Stimulated activated naive CD8-positive, alpha-beta T cell treated with anti-CD3 and anti-CD28 coated beads, Interleukin-15, amount 100 ng/mL, for 72 hours (primary cell): ENCODE results near the gene TTYH3.

ENCODE experiments used
- ATAC-seq: fragments of 150-1000 bp; cut with Tn5 transposase; 2 replicates; pipeline ENCODE4 v1.10.0; 2021; ENCODE audit warnings: mild to moderate bottlenecking, moderate library complexity
- DNase-seq, 2 donors: peaks; one replicate each; pipeline ENCODE4 v3.0.0; 2021 to 2022
- H3K27ac Mint-ChIP-seq, 2 donors: one replicate each; pipeline ENCODE4 v1.8.0; 2022; ENCODE audit warnings: mild to moderate bottlenecking in 2 of 2, mixed read lengths in 2 of 2, moderate library complexity in 2 of 2
- H3K27me3 Mint-ChIP-seq: one replicate; pipeline ENCODE4 v1.8.0; 2022; ENCODE audit warnings: mixed read lengths
- H3K4me1 Mint-ChIP-seq: one replicate; pipeline ENCODE4 v1.8.0; 2022; ENCODE audit warnings: mild to moderate bottlenecking, mixed read lengths
- H3K4me3 Mint-ChIP-seq, 2 donors: one replicate each; pipeline ENCODE4 v1.8.0; 2022; ENCODE audit warnings: mild to moderate bottlenecking in 2 of 2, mixed read lengths in 2 of 2, moderate library complexity in 1 of 2
- H3K9me3 Mint-ChIP-seq, 2 donors: one replicate each; pipeline ENCODE4 v1.8.0; 2022; ENCODE audit warnings: mixed read lengths in 2 of 2

TTYH3 gene

GRCh38 chr7:2645274-2645868, 13.6 kb downstream of the TTYH3 start:
- Mint-ChIP-seq H3K27me3 (no peaks in the 10 kb centered on the region), H3K9me3 (no peaks in the 10 kb centered on the region), H3K27ac (peak overlapping the region; percentile 97), H3K4me3 (peak overlapping the region; percentile 86 to 96), H3K4me1 (peaks cover 47% of the 10 kb centered on the region)
- ATAC-seq: peak; percentile 76
- peak; percentile 49 to 66 for DNase-seq

- DNase-seq: no peak
- Mint-ChIP-seq H3K27ac (no peak overlapping the region), H3K4me3 (no peak overlapping the region), H3K4me1 (peaks cover 38% of the 10 kb centered on the region), H3K9me3 (no peaks in the 10 kb centered on the region), H3K27me3 (no peaks in the 10 kb centered on the region)
- no peak for ATAC-seq
Measured at GRCh38 chr7:2646336-2646679, 14.5 kb downstream of the TTYH3 start.

- H3K9me3 Mint-ChIP-seq: no peaks in the 10 kb centered on the region
- peaks cover 37% of the 10 kb centered on the region for H3K4me1 Mint-ChIP-seq
- ATAC-seq (no peak), DNase-seq (no peak)
- no peak overlapping the region for H3K27ac Mint-ChIP-seq
- no peaks in the 10 kb centered on the region for H3K27me3 Mint-ChIP-seq
- no peak overlapping the region for H3K4me3 Mint-ChIP-seq
Measured at GRCh38 chr7:2646680-2647571, 15.1 kb downstream of the TTYH3 start.

GRCh38 chr7:2647594-2648172, 15.9 kb downstream of the TTYH3 start:
- no peak overlapping the region for H3K4me3 Mint-ChIP-seq
- ATAC-seq: no peak
- H3K27ac Mint-ChIP-seq: no peak overlapping the region
- peaks cover 37% of the 10 kb centered on the region for H3K4me1 Mint-ChIP-seq
- H3K27me3 Mint-ChIP-seq: no peaks in the 10 kb centered on the region
- no peak for DNase-seq
- no peaks in the 10 kb centered on the region for H3K9me3 Mint-ChIP-seq

GRCh38 chr7:2649139-2649838, 17.5 kb downstream of the TTYH3 start:
- Mint-ChIP-seq H3K27me3 (no peaks in the 10 kb centered on the region), H3K4me1 (peaks cover 27% of the 10 kb centered on the region), H3K27ac (no peak overlapping the region), H3K4me3 (no peak overlapping the region), H3K9me3 (no peaks in the 10 kb centered on the region)
- no peak for DNase-seq
- ATAC-seq: no peak

GRCh38 chr7:2649991-2650390, 18.2 kb downstream of the TTYH3 start:
- H3K4me3 Mint-ChIP-seq: no peak overlapping the region
- H3K27me3 Mint-ChIP-seq: no peaks in the 10 kb centered on the region
- H3K4me1 Mint-ChIP-seq: peaks cover 20% of the 10 kb centered on the region
- H3K9me3 Mint-ChIP-seq: no peaks in the 10 kb centered on the region
- H3K27ac Mint-ChIP-seq: no peak overlapping the region
- no peak for DNase-seq
- no peak for ATAC-seq

- DNase-seq: no peak
- H3K9me3 Mint-ChIP-seq: no peaks in the 10 kb centered on the region
- H3K4me1 Mint-ChIP-seq: peaks cover 15% of the 10 kb centered on the region
Measured at GRCh38 chr7:2650451-2650850, 18.7 kb downstream of the TTYH3 start.

GRCh38 chr7:2651336-2651735, 19.6 kb downstream of the TTYH3 start:
- H3K4me1 Mint-ChIP-seq: peaks cover 6% of the 10 kb centered on the region
- no peak overlapping the region for H3K27ac Mint-ChIP-seq
- ATAC-seq (no peak), DNase-seq (no peak)
- H3K9me3 Mint-ChIP-seq: no peaks in the 10 kb centered on the region
- H3K4me3 Mint-ChIP-seq: no peak overlapping the region
- no peaks in the 10 kb centered on the region for H3K27me3 Mint-ChIP-seq

More at GRCh38 chr7:2650451-2650850, 18.7 kb downstream of the TTYH3 start:
- no peak for ATAC-seq
- Mint-ChIP-seq H3K27ac (no peak overlapping the region), H3K27me3 (no peaks in the 10 kb centered on the region), H3K4me3 (no peak overlapping the region)

GRCh38 chr7:2651847-2652735, 20.3 kb downstream of the TTYH3 start:
- Mint-ChIP-seq H3K27ac (no peak overlapping the region), H3K27me3 (no peaks in the 10 kb centered on the region), H3K4me3 (no peak overlapping the region), H3K4me1 (peaks cover 6% of the 10 kb centered on the region), H3K9me3 (no peaks in the 10 kb centered on the region)
- DNase-seq: no peak
- ATAC-seq: no peak

GRCh38 chr7:2652736-2653060, 20.9 kb downstream of the TTYH3 start:
- H3K27ac Mint-ChIP-seq: no peak overlapping the region
- ATAC-seq (no peak), DNase-seq (no peak)
- no peaks in the 10 kb centered on the region for H3K27me3 Mint-ChIP-seq
- peaks cover 6% of the 10 kb centered on the region for H3K4me1 Mint-ChIP-seq
- no peaks in the 10 kb centered on the region for H3K9me3 Mint-ChIP-seq
- no peak overlapping the region for H3K4me3 Mint-ChIP-seq

GRCh38 chr7:2654059-2654458, 22.3 kb downstream of the TTYH3 start:
- no peak for DNase-seq
- Mint-ChIP-seq H3K9me3 (no peaks in the 10 kb centered on the region), H3K4me1 (no peaks in the 10 kb centered on the region), H3K27ac (no peak overlapping the region), H3K27me3 (no peaks in the 10 kb centered on the region), H3K4me3 (no peak overlapping the region)
- ATAC-seq: no peak

GRCh38 chr7:2655870-2656614, 24.3 kb downstream of the TTYH3 start:
- Mint-ChIP-seq H3K9me3 (no peaks in the 10 kb centered on the region), H3K4me1 (no peaks in the 10 kb centered on the region), H3K27me3 (no peaks in the 10 kb centered on the region), H3K4me3 (no peak overlapping the region), H3K27ac (no peak overlapping the region)
- ATAC-seq (no peak), DNase-seq (no peak)

GRCh38 chr7:2657208-2657607, 25.4 kb downstream of the TTYH3 start:
- no peaks in the 10 kb centered on the region for H3K9me3 Mint-ChIP-seq
- ATAC-seq: no peak
- DNase-seq: no peak
- H3K4me3 Mint-ChIP-seq: no peak overlapping the region
- no peaks in the 10 kb centered on the region for H3K4me1 Mint-ChIP-seq
- peak overlapping the region in 1 of 2 donors; percentile 16 for H3K27ac Mint-ChIP-seq
- no peaks in the 10 kb centered on the region for H3K27me3 Mint-ChIP-seq

- H3K4me1 Mint-ChIP-seq: no peaks in the 10 kb centered on the region
- H3K9me3 Mint-ChIP-seq: no peaks in the 10 kb centered on the region
- no peak overlapping the region for H3K27ac Mint-ChIP-seq
- no peaks in the 10 kb centered on the region for H3K27me3 Mint-ChIP-seq
- DNase-seq (no peak), ATAC-seq (no peak)
- no peak overlapping the region for H3K4me3 Mint-ChIP-seq
Measured at GRCh38 chr7:2657920-2658671, 26.3 kb downstream of the TTYH3 start.
